Cardiac fibroblast (primary cell): Measurements from ENCODE around the gene BMPR1A.

ENCODE experiments used
- DNase-seq, 2 donors: peaks; one replicate each; pipeline versions ENCODE4 v3.0.0 to v3.0.0-alpha.2; 2010; ENCODE audit warnings: low read depth in 2 of 2
- H3K4me3 ChIP-seq, 2 donors: replicated peaks in 1 of 2; 1 replicate in 1 of 2; 2 replicates in 1 of 2; pipeline ENCODE4 v1.5.1; 2011; ENCODE audit warnings: low read depth in 2 of 2, low read length in 2 of 2, mild to moderate bottlenecking in 2 of 2, moderate library complexity in 1 of 2
- CTCF ChIP-seq: IDR thresholded peaks from one replicate; pipeline ENCODE4 v1.5.1; 2011; ENCODE audit warnings: low read depth, mild to moderate bottlenecking, low read length, inconsistent platforms

Gene BMPR1A

GRCh38 chr10:86964061-86964846 is 207.8 kb downstream of the BMPR1A start:
- DNase-seq, result no peak
- no peak overlapping the region for H3K4me3 ChIP-seq
- TF ChIP-seq CTCF, result no peak

DNA sequence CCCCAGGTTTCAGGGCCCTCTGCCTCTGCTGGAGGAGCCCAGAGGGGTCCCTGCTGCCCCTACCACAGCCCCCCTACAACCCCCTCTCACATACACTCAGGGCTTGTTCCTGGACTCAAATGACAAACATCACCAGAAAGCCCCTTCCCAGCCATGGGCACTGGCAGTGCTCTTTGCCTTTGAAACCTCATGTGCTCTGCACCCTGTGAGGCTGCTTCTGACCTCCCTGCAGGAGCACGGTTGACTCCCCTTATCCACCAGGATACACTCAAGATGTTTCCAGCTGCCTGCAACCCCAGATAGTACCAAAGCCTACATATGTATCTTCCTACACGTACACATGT is 208.4 kb downstream of the BMPR1A start:
- no peak for DNase-seq
- no peak for TF ChIP-seq CTCF
- no peak overlapping the region for H3K4me3 ChIP-seq

- DNase-seq, result no peak
- no peak for TF ChIP-seq CTCF
- H3K4me3 ChIP-seq, result no peak overlapping the region
Observed at GRCh38 chr10:86965986-86966654, 209.7 kb downstream of the BMPR1A start.

- H3K4me3 ChIP-seq, result no peak overlapping the region
- no peak for TF ChIP-seq CTCF
- no peak for DNase-seq
Observed at GRCh38 chr10:86967481-86967941, 211.1 kb downstream of the BMPR1A start.

GRCh38 chr10:86968271-86968993 is 212.0 kb downstream of the BMPR1A start, which contains the start of gene ADIRF:
TSS of gene ADIRF (plus strand) at chr10:86968482. CDS start at chr10:86968545, 63 bp downstream.
- no peak for DNase-seq
- no peak for TF ChIP-seq CTCF
- peak within 1 kb of the TSS; percentile 24 to 48 for H3K4me3 ChIP-seq

GRCh38 chr10:86968994-86969355 is 212.6 kb downstream of the BMPR1A start:
- DNase-seq, result no peak
- TF ChIP-seq CTCF, result no peak

More at GRCh38 chr10:86968994-86969355, 212.6 kb downstream of the BMPR1A start:
- peak overlapping the region in 1 of 2 donors; percentile 48 for H3K4me3 ChIP-seq
